ENCODE results near the gene KANSL1. TPM values are rescaled to one million over a fixed set of nuclear protein-coding genes. Genes with fewer than 3 reads are reported as not detected.
A peak's percentile ranks its signal among the peaks of the same experiment; 100 is the strongest.

The KANSL1 gene
- total RNA-seq, 1 donor from 2014 or later = 102 TPM

DNA sequence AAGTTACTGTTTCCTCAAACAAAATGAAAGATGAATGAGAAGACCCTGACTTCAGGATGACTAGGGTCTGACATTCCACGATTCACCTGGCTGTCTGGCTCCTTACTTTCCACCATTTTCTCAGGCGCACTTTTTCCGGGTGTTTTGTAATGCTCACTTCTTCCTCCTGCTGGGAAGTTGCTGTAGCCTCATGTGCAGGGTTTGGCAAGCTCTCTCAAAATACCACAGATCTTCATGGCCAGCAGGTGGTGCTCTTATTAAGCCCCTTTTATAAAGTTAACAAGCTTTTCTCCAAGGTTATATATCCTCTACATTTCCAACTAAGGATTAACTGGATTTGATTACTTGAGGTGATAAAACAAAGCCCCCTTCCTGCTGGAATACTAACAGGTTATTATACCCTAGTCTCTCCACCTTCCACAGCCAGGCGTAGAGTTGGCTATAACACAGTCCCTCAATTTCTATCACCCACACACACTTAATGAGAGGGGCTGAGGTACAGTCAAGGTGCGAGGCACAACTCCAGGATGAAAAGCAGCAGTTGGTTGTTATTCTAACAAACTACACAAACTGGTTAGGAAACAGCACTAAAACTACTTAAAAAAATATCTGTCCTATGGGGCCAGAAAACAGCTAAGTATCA lies 148.8 kb downstream of the KANSL1 start:
- Mint-ChIP-seq H3K4me3 (ENCODE audit: unreplicated experiment) (no peak overlapping the region), H3K27ac (ENCODE audit: unreplicated experiment) (peak overlapping the region; percentile 45), H3K4me1 (ENCODE audit: unreplicated experiment) (peaks cover 6% of the 10 kb centered on the region), H3K36me3 (ENCODE audit: unreplicated experiment) (peaks cover 23% of the 10 kb centered on the region), H3K9me3 (ENCODE audit: unreplicated experiment) (no peaks in the 10 kb centered on the region), H3K27me3 (ENCODE audit: unreplicated experiment) (no peaks in the 10 kb centered on the region)
- DNase-seq (ENCODE audit: extremely low spot score, unreplicated experiment) = no peak
- TF ChIP-seq, protein P1, sequence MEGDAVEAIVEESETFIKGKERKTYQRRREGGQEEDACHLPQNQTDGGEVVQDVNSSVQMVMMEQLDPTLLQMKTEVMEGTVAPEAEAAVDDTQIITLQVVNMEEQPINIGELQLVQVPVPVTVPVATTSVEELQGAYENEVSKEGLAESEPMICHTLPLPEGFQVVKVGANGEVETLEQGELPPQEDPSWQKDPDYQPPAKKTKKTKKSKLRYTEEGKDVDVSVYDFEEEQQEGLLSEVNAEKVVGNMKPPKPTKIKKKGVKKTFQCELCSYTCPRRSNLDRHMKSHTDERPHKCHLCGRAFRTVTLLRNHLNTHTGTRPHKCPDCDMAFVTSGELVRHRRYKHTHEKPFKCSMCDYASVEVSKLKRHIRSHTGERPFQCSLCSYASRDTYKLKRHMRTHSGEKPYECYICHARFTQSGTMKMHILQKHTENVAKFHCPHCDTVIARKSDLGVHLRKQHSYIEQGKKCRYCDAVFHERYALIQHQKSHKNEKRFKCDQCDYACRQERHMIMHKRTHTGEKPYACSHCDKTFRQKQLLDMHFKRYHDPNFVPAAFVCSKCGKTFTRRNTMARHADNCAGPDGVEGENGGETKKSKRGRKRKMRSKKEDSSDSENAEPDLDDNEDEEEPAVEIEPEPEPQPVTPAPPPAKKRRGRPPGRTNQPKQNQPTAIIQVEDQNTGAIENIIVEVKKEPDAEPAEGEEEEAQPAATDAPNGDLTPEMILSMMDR (IDR thresholded peaks at IDR 0.05) = peak; percentile 90

DNA sequence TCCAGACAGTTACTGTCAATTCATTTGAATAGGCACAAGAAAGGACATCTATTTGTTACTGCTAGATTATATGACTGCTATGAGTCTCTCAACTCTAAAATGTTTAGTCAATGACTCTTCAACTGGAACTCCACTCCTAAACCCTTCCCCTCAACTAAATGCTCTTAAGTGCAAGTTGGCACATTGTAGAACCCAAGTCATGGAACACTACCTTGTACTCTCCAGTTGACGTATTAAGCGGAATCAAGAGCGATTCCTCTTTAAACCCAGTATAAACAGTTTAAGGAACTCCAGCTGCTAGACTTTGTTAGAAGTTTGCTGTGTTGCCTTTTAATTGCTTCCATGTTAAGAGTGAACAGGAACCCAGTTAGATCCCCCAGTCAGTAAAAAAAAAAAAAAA lies 149.6 kb downstream of the KANSL1 start:
- H3K36me3 Mint-ChIP-seq (ENCODE audit: unreplicated experiment) = peaks cover 22% of the 10 kb centered on the region
- H3K4me3 Mint-ChIP-seq (ENCODE audit: unreplicated experiment) = no peak overlapping the region
- DNase-seq (ENCODE audit: extremely low spot score, unreplicated experiment) = no peak
- H3K27ac Mint-ChIP-seq (ENCODE audit: unreplicated experiment) = peak overlapping the region; percentile 45
- no peaks in the 10 kb centered on the region for H3K9me3 Mint-ChIP-seq (ENCODE audit: unreplicated experiment)
- H3K4me1 Mint-ChIP-seq (ENCODE audit: unreplicated experiment) = peaks cover 6% of the 10 kb centered on the region
- H3K27me3 Mint-ChIP-seq (ENCODE audit: unreplicated experiment) = no peaks in the 10 kb centered on the region
- TF ChIP-seq, protein P1 (IDR thresholded peaks at IDR 0.05) = no peak

DNA sequence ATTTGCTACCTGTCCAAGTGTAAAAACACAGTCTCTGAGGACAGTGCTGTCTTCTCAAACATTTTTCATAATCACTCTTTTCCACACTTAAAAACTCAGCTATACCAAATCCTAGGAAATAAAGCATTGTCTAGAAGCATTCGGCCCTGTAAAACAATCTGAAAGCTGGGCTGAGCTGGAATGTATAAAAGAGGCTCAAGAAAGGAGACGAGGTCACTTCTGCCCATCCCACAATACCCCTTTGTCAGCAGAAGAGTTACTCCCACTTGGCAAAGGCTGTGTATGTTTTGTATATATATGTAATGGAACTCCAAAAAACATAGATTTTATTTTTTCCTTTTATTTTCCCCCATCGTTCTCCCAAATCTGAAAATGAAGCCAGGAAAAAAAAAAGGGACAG lies 150.3 kb downstream of the KANSL1 start:
- DNase-seq (ENCODE audit: extremely low spot score, unreplicated experiment) = no peak

GRCh38 chr17:46042246-46042645 lies 151.0 kb downstream of the KANSL1 start:
- DNase-seq (ENCODE audit: extremely low spot score, unreplicated experiment) = no peak
- Mint-ChIP-seq H3K9me3 (ENCODE audit: unreplicated experiment) (no peaks in the 10 kb centered on the region), H3K27ac (ENCODE audit: unreplicated experiment) (no peak overlapping the region), H3K4me3 (ENCODE audit: unreplicated experiment) (no peak overlapping the region), H3K27me3 (ENCODE audit: unreplicated experiment) (no peaks in the 10 kb centered on the region), H3K4me1 (ENCODE audit: unreplicated experiment) (peaks cover 6% of the 10 kb centered on the region), H3K36me3 (ENCODE audit: unreplicated experiment) (peaks cover 29% of the 10 kb centered on the region)
- TF ChIP-seq, protein P1 (IDR thresholded peaks at IDR 0.05) = no peak

More for the DNA sequence above, 150.3 kb downstream of the KANSL1 start:
- Mint-ChIP-seq H3K27me3 (ENCODE audit: unreplicated experiment) (no peaks in the 10 kb centered on the region), H3K36me3 (ENCODE audit: unreplicated experiment) (peaks cover 28% of the 10 kb centered on the region), H3K4me3 (ENCODE audit: unreplicated experiment) (no peak overlapping the region), H3K9me3 (ENCODE audit: unreplicated experiment) (no peaks in the 10 kb centered on the region), H3K4me1 (ENCODE audit: unreplicated experiment) (peaks cover 6% of the 10 kb centered on the region), H3K27ac (ENCODE audit: unreplicated experiment) (no peak overlapping the region)
- TF ChIP-seq, protein P1 (IDR thresholded peaks at IDR 0.05) = no peak

- H3K27ac Mint-ChIP-seq (ENCODE audit: unreplicated experiment) = no peak overlapping the region
- TF ChIP-seq, protein P1 (IDR thresholded peaks at IDR 0.05) = no peak
- no peak overlapping the region for H3K4me3 Mint-ChIP-seq (ENCODE audit: unreplicated experiment)
- peaks cover 6% of the 10 kb centered on the region for H3K4me1 Mint-ChIP-seq (ENCODE audit: unreplicated experiment)
- DNase-seq (ENCODE audit: extremely low spot score, unreplicated experiment) = no peak
- no peaks in the 10 kb centered on the region for H3K9me3 Mint-ChIP-seq (ENCODE audit: unreplicated experiment)
- no peaks in the 10 kb centered on the region for H3K27me3 Mint-ChIP-seq (ENCODE audit: unreplicated experiment)
- peaks cover 32% of the 10 kb centered on the region for H3K36me3 Mint-ChIP-seq (ENCODE audit: unreplicated experiment)
Measured at GRCh38 chr17:46039592-46040186, 153.5 kb downstream of the KANSL1 start.

All from osteocyte (in vitro differentiated cells).